Neuronal stem cell (in vitro differentiated cells): ENCODE measurements around the gene HOOK2.
A peak's percentile ranks its signal among the peaks of the same experiment; 100 is the strongest.

ENCODE experiments used
- DNase-seq: peaks from one replicate; pipeline ENCODE4 v3.0.0-alpha.2; 2013; ENCODE audit warnings: low spot score
- H2AFZ ChIP-seq: one replicate; pipeline ENCODE4 v1.6.1; 2013; ENCODE audit warnings: mild to moderate bottlenecking, low read length, inconsistent platforms
- H2AK5ac ChIP-seq: 2 replicates; pipeline ENCODE4 v1.6.1; 2013; ENCODE audit warnings: low read depth, mild to moderate bottlenecking, inconsistent platforms, low read length, moderate library complexity, mixed read lengths
- H2BK120ac ChIP-seq: 2 replicates; pipeline ENCODE4 v1.6.1; 2013; ENCODE audit warnings: low read depth, mild to moderate bottlenecking, inconsistent platforms, low read length, moderate library complexity, mixed read lengths
- H2BK12ac ChIP-seq: one replicate; pipeline ENCODE4 v1.6.1; 2013; ENCODE audit warnings: low read length, inconsistent platforms
- H2BK15ac ChIP-seq: 2 replicates; pipeline ENCODE4 v1.6.1; 2013; ENCODE audit warnings: mild to moderate bottlenecking, low read length, inconsistent platforms, mixed read lengths
- H2BK5ac ChIP-seq: one replicate; pipeline ENCODE4 v1.6.1; 2013; ENCODE audit warnings: inconsistent platforms, mild to moderate bottlenecking, low read length, moderate library complexity
- H3K14ac ChIP-seq: one replicate; pipeline ENCODE4 v1.6.1; 2013; ENCODE audit warnings: low read length, inconsistent platforms
- H3K18ac ChIP-seq: 2 replicates; pipeline ENCODE4 v1.6.1; 2013; ENCODE audit warnings: low read length, inconsistent platforms
- H3K23ac ChIP-seq: 2 replicates; pipeline ENCODE4 v1.6.1; 2013; ENCODE audit warnings: low read depth, mild to moderate bottlenecking, mixed read lengths, low read length, inconsistent platforms; ENCODE audit not compliant: poor library complexity
- H3K27ac ChIP-seq: replicated peaks from 3 replicates; pipeline ENCODE4 v1.5.1; 2013; ENCODE audit warnings: low read length, inconsistent platforms
- H3K27me3 ChIP-seq, 3 experiments: 2 replicates each; pipeline ENCODE4 v1.6.1; 2013; ENCODE audit warnings: low read length in 3 of 3, mild to moderate bottlenecking in 2 of 3, inconsistent platforms in 1 of 3, low read depth in 1 of 3, mixed read lengths in 1 of 3, moderate library complexity in 1 of 3; ENCODE audit not compliant: control insufficient read depth in 3 of 3, insufficient read depth in 3 of 3
- H3K36me3 ChIP-seq, 2 donors: replicated peaks in 1 of 2; 2 replicates each; pipeline ENCODE4 v1.6.1; 2013; ENCODE audit warnings: low read length in 2 of 2; ENCODE audit not compliant: control insufficient read depth in 2 of 2, insufficient read depth in 2 of 2
- H3K4ac ChIP-seq: 2 replicates; pipeline ENCODE4 v1.6.1; 2013; ENCODE audit warnings: inconsistent platforms, mild to moderate bottlenecking, low read length, moderate library complexity
- H3K4me1 ChIP-seq, 2 donors: 1 replicate in 1 of 2; 2 replicates in 1 of 2; pipeline ENCODE4 v1.6.1; 2013; ENCODE audit warnings: low read length in 2 of 2, low read depth in 1 of 2; ENCODE audit not compliant: control insufficient read depth in 2 of 2, insufficient read depth in 1 of 2
- H3K4me2 ChIP-seq: one replicate; pipeline ENCODE4 v1.6.1; 2013; ENCODE audit warnings: mild to moderate bottlenecking, low read length, inconsistent platforms; ENCODE audit not compliant: insufficient read depth, poor library complexity, severe bottlenecking
- H3K4me3 ChIP-seq, 2 donors: 2 replicates each; pipeline ENCODE4 v1.5.1; 2013; ENCODE audit warnings: low read length in 2 of 2, mild to moderate bottlenecking in 2 of 2, inconsistent platforms in 1 of 2, moderate library complexity in 1 of 2
- H3K79me1 ChIP-seq: one replicate; pipeline ENCODE4 v1.6.1; 2013; ENCODE audit warnings: low read depth, mild to moderate bottlenecking, inconsistent platforms, low read length, moderate library complexity
- H3K9ac ChIP-seq: one replicate; pipeline ENCODE4 v1.6.1; 2013; ENCODE audit warnings: mild to moderate bottlenecking, low read depth, low read length, inconsistent platforms; ENCODE audit not compliant: poor library complexity
- H3K9me3 ChIP-seq, 2 donors: replicated peaks in 1 of 2; 2 replicates each; pipeline versions ENCODE3 to v1.6.1; 2013; ENCODE audit warnings: low read length in 2 of 2, mild to moderate bottlenecking in 2 of 2, inconsistent platforms in 1 of 2, low read depth in 1 of 2, mixed read lengths in 1 of 2, moderate library complexity in 1 of 2; ENCODE audit not compliant: control insufficient read depth in 2 of 2, insufficient read depth in 1 of 2
- H4K8ac ChIP-seq: one replicate; pipeline ENCODE4 v1.6.1; 2013; ENCODE audit warnings: low read depth, mild to moderate bottlenecking, inconsistent platforms, low read length, moderate library complexity
- H4K91ac ChIP-seq: one replicate; pipeline ENCODE4 v1.6.1; 2013; ENCODE audit warnings: low read length, low read depth, mild to moderate bottlenecking, inconsistent platforms; ENCODE audit not compliant: poor library complexity
- WGBS, 2 donors: extraction: QIAGEN DNeasy Blood & Tissue Kit; methylation state at CpG; one replicate each; pipeline ENCODE4 v1.1.7; 2013; ENCODE audit warnings: missing lambda C conversion rate in 2 of 2, mixed read lengths in 1 of 2; ENCODE audit not compliant: insufficient read length in 2 of 2, insufficient replicate concordance in 1 of 2; ENCODE audit errors: extremely low coverage in 2 of 2; 5-methylcytosine and 5-hydroxymethylcytosine counted together

The HOOK2 gene

GRCh38 chr19:12736995-12737834 is 38.1 kb downstream of the HOOK2 start, which contains the start of gene GET3:
GET3 (plus strand) TSS chr19:12737497; CDS start chr19:12737506, 9 bp downstream.
- WGBS, 2 donors: no CpG with 5 or more reads among the region's 29 CpGs

DNA sequence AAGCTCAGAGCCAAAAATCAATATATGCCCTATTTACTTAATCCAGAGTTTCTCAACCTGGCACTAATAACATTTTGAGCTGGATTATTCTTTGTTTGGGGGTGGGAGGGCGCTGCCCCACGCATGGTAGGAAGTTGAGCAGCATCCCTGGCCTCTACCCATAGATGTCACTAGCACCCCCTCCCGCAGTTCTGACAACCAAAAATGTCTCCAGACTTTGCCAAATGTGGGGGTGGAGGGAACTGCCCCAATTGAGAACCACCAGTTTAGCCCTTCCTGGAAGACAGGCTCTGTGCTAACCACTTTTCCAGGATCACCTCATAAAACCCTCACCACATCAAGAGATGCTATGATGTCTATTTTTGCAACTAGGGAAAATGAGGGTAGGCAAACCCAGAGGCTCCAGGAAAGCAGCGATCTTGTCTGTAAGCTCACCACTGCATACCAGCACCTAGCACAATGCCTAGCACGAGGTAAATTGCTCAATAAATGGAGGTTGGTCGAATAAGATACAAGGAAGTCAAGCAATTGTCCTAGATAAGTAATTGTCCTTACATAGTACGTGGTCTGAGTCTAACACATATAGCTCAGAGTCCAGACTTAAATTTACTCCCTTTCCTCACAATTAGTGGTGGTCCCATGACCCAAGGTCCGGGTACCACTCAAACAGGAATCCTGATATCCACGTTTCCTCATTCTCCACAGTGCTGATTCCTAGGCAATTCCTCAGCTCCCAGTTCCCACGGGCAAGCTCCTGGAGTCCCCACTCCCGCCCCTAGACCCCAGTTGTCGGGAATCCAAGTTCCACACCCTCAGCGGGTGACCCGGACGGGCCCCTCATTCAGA is 41.8 kb downstream of the HOOK2 start:
- Histone ChIP-seq H2AK5ac (peak overlapping the region; percentile 95), H3K14ac (peak overlapping the region; percentile 85), H3K4ac (no peak overlapping the region), H2BK12ac (no peak overlapping the region), H3K4me2 (peak overlapping the region; percentile 76), H3K9me3 (no peaks in the 10 kb centered on the region), H3K4me3 (peak overlapping the region; percentile 78 to 99), H3K23ac (peak overlapping the region; percentile 56), H4K91ac (no peak overlapping the region), H3K9ac (peak overlapping the region; percentile 89), H2BK15ac (no peak overlapping the region), H3K27ac (no peak overlapping the region), H2BK120ac (no peak overlapping the region), H2AFZ (peak overlapping the region; percentile 89), H4K8ac (no peak overlapping the region), H3K27me3 (no peaks in the 10 kb centered on the region), H3K36me3 (peaks cover 31 to 45% of the 10 kb centered on the region in 2 donors), H2BK5ac (peak overlapping the region; percentile 80), H3K79me1 (peaks cover 24% of the 10 kb centered on the region), H3K18ac (peak overlapping the region; percentile 100), H3K4me1 (peaks cover 9 to 11% of the 10 kb centered on the region in 2 donors)
- peak; percentile 18 for DNase-seq
- WGBS, 2 donors: no CpG with 5 or more reads among the region's 15 CpGs

More at GRCh38 chr19:12736995-12737834, 38.1 kb downstream of the HOOK2 start, which contains the start of gene GET3:
- H3K23ac ChIP-seq: no peak within 1 kb of the TSS
- no peak within 1 kb of the TSS for H3K14ac ChIP-seq
- H3K4me1 ChIP-seq: peaks cover 9 to 11% of the 10 kb centered on the region in 2 donors
- peak within 1 kb of the TSS; percentile 85 for H3K4me2 ChIP-seq
- H2BK12ac ChIP-seq: no peak within 1 kb of the TSS
- H3K27me3 ChIP-seq: no peaks in the 10 kb centered on the region
- peak within 1 kb of the TSS; percentile 89 for H2AFZ ChIP-seq
- peak within 1 kb of the TSS; percentile 65 for H3K27ac ChIP-seq
- peak within 1 kb of the TSS; percentile 97 for H3K9ac ChIP-seq
- no peak within 1 kb of the TSS for H3K4ac ChIP-seq
- H2BK15ac ChIP-seq: no peak within 1 kb of the TSS
- peak within 1 kb of the TSS; percentile 95 for H4K8ac ChIP-seq
- peak within 1 kb of the TSS; percentile 92 to 97 for H3K4me3 ChIP-seq
- peak within 1 kb of the TSS; percentile 82 for H2AK5ac ChIP-seq
- peak within 1 kb of the TSS; percentile 88 for H3K18ac ChIP-seq
- H3K36me3 ChIP-seq: peaks cover 12 to 31% of the 10 kb centered on the region in 2 donors
- H2BK120ac ChIP-seq: no peak within 1 kb of the TSS
- no peak within 1 kb of the TSS for H4K91ac ChIP-seq
- no peaks in the 10 kb centered on the region for H3K9me3 ChIP-seq
- peaks cover 12% of the 10 kb centered on the region for H3K79me1 ChIP-seq
- peak; percentile 99 for DNase-seq
- peak within 1 kb of the TSS; percentile 67 for H2BK5ac ChIP-seq

DNA sequence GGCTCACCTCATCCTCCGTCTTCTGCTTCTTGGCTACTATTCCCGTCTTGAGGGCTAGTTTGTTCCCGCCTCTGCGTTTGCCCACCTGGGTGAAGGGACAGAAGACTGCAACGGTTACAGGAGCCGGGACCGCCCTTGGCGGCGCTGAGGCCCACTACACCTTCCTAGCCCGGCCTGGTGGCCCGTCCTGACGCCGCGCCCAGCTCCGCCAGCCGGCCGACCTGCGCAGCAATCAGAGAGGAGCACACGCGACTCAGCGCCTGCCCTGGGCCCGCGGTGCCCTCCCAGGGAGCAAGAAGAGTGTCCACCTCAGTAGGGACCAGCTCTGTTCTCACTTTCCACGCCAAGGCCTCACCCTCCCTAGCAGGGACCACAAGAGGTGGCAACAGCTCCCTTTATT is 44.0 kb downstream of the HOOK2 start:
- H3K23ac ChIP-seq: no peak overlapping the region
- no peak overlapping the region for H3K14ac ChIP-seq
- no peak overlapping the region for H3K4ac ChIP-seq
- no peak overlapping the region for H4K8ac ChIP-seq
- no peak overlapping the region for H3K4me3 ChIP-seq
- H2BK5ac ChIP-seq: no peak overlapping the region
- H2BK12ac ChIP-seq: no peak overlapping the region
- peaks cover 14% of the 10 kb centered on the region for H3K79me1 ChIP-seq
- no peaks in the 10 kb centered on the region for H3K9me3 ChIP-seq
- no peak overlapping the region for H2AFZ ChIP-seq
- H2BK15ac ChIP-seq: no peak overlapping the region
- no peak overlapping the region for H2AK5ac ChIP-seq
- no peak overlapping the region for H2BK120ac ChIP-seq
- H3K4me2 ChIP-seq: no peak overlapping the region
- no peak overlapping the region for H3K18ac ChIP-seq
- no peak overlapping the region for H3K9ac ChIP-seq
- no peaks in the 10 kb centered on the region for H3K27me3 ChIP-seq
- no CpG with 5 or more reads among the region's 24 CpGs for WGBS, 2 donors
- no peak for DNase-seq
- no peak overlapping the region for H3K27ac ChIP-seq
- H3K4me1 ChIP-seq: peaks cover 5 to 7% of the 10 kb centered on the region in 2 donors
- H4K91ac ChIP-seq: no peak overlapping the region
- H3K36me3 ChIP-seq: peaks cover 34 to 54% of the 10 kb centered on the region in 2 donors
